ENCODE results near the gene DTYMK. TPM values are rescaled to one million over a fixed set of nuclear protein-coding genes. Genes with fewer than 3 reads are reported as not detected.

Gene DTYMK
- total and polyA plus RNA-seq, 2 donors (not counting 3 experiments of a cell fraction or from before 2014, with no cell fraction given), result 67.0 to 104 TPM

DNA sequence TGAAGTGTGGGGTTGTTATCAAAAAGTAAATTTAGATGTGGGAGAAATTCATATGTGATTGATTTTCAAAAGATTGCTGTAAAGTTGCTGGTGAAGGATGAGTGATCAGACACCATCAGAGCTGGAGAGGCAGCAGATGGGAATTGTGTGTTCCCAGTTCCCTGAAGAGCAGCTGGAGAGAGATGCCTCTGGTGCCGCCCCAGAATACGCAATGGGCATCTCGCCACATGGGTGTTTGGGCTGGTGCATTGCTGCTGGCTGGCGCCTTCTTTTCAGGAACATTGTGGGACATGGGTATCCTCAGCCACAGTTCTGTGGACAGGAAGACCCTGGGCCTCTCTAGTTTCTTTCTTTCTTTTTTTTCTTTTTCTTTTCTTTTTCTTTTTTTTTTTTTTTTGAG lies 37.2 kb downstream of the DTYMK start:
- no peaks in the 10 kb centered on the region for H4K20me1 ChIP-seq (replicated peaks; ENCODE audit: control insufficient read depth, extremely low read depth, insufficient read depth, low read length)
- H3K4me2 ChIP-seq (ENCODE audit: insufficient read depth, low read length), result no peak overlapping the region
- no peaks in the 10 kb centered on the region for H3K4me1 ChIP-seq (ENCODE audit: control insufficient read depth, extremely low read depth, insufficient read depth, low read length)
- dilution Hi-C loops (cut with MboI; ENCODE audit: extremely low pct_ligation_motif_present, low sequenced_read_pairs) (no loop called here), intact Hi-C loops (cut with micrococcal nuclease) (no loop called here)
- CTCF ChIA-PET, result no interaction called here
- TF ChIP-seq MYC (IDR thresholded peaks at IDR 0.05; ENCODE audit: low read depth, low read length) (no peak), FOS (IDR thresholded peaks at IDR 0.05; ENCODE audit: borderline replicate concordance, insufficient read depth, low read length) (no peak), GATA2 (IDR thresholded peaks at IDR 0.05; ENCODE audit: insufficient read depth, insufficient read length, low read depth, low read length) (no peak), EZH2 (IDR thresholded peaks at IDR 0.05; ENCODE audit: borderline replicate concordance, low read depth, low read length, severe bottlenecking) (no peak), JUN (IDR thresholded peaks at IDR 0.05; ENCODE audit: borderline replicate concordance, insufficient read depth, insufficient read length, low read depth) (no peak), POLR2AphosphoS5 (IDR thresholded peaks at IDR 0.05; ENCODE audit: insufficient read depth, low read depth, low read length) (no peak), POLR2A (IDR thresholded peaks at IDR 0.05; ENCODE audit: low read depth, low read length) (no peak)
- TF ChIP-seq, protein P1, sequence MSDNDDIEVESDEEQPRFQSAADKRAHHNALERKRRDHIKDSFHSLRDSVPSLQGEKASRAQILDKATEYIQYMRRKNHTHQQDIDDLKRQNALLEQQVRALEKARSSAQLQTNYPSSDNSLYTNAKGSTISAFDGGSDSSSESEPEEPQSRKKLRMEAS (IDR thresholded peaks at IDR 0.05; ENCODE audit: insufficient read depth, insufficient read length), result no peak
- TF ChIP-seq, protein P2, sequence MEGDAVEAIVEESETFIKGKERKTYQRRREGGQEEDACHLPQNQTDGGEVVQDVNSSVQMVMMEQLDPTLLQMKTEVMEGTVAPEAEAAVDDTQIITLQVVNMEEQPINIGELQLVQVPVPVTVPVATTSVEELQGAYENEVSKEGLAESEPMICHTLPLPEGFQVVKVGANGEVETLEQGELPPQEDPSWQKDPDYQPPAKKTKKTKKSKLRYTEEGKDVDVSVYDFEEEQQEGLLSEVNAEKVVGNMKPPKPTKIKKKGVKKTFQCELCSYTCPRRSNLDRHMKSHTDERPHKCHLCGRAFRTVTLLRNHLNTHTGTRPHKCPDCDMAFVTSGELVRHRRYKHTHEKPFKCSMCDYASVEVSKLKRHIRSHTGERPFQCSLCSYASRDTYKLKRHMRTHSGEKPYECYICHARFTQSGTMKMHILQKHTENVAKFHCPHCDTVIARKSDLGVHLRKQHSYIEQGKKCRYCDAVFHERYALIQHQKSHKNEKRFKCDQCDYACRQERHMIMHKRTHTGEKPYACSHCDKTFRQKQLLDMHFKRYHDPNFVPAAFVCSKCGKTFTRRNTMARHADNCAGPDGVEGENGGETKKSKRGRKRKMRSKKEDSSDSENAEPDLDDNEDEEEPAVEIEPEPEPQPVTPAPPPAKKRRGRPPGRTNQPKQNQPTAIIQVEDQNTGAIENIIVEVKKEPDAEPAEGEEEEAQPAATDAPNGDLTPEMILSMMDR (IDR thresholded peaks at IDR 0.05; ENCODE audit: extremely low read depth in 1 of 2, insufficient read depth in 1 of 2, low read depth in 1 of 2, low read length in 2 of 2), result no peak
- no peak overlapping the region for H3K4me3 ChIP-seq (replicated peaks in 1 of 3; ENCODE audit: insufficient read depth in 1 of 3, low read depth in 1 of 3, low read length in 3 of 3)
- POLR2A ChIA-PET, result interaction anchor here (0.7 kb wide), 1 partner anchor 46 kb away, joined by 3 read pairs; no protein-coding TSS in a partner anchor
- no peak overlapping the region for H3K27ac ChIP-seq (ENCODE audit: insufficient read depth, low read depth, low read length)
- no peak overlapping the region for H2AFZ ChIP-seq (ENCODE audit: low read depth, low read length)
- H3K9me3 ChIP-seq (replicated peaks; ENCODE audit: control insufficient read depth, insufficient read depth, low read length), result no peaks in the 10 kb centered on the region
- DNase-seq (ENCODE audit: low read depth, low spot score) (no peak), FAIRE-seq (no peak)
- peaks cover 44% of the 10 kb centered on the region for H3K79me2 ChIP-seq (ENCODE audit: control insufficient read depth, insufficient read depth, low read length)
- no peaks in the 10 kb centered on the region for H3K27me3 ChIP-seq (ENCODE audit: control insufficient read depth in 2 of 2, insufficient read depth in 2 of 2, low read length in 2 of 2)
- peaks cover 6 to 17% of the 10 kb centered on the region in 2 experiments for H3K36me3 ChIP-seq (ENCODE audit: control insufficient read depth in 2 of 2, extremely low read depth in 1 of 2, insufficient read depth in 2 of 2, low read length in 2 of 2)
- BruUV-seq (replicated peaks), result no TSS peak
- H3K9ac ChIP-seq (replicated peaks; ENCODE audit: extremely low read depth, insufficient read depth, low read length), result no peak overlapping the region
- H3K9me1 ChIP-seq (replicated peaks; ENCODE audit: control insufficient read depth, extremely low read depth, insufficient read depth, low read length), result no peaks in the 10 kb centered on the region
